Esophagus (tissue), 2 donors: ENCODE results near the gene MAPKAPK3. TPM values are rescaled to one million over a fixed set of nuclear protein-coding genes. Genes with fewer than 3 reads are reported as not detected.

ENCODE experiments used
- H3K27ac ChIP-seq, 2 donors: one replicate each; pipeline ENCODE4 v1.5.1; 2013; ENCODE audit warnings: low read depth in 2 of 2, mild to moderate bottlenecking in 2 of 2, inconsistent platforms in 1 of 2, low read length in 1 of 2, moderate library complexity in 1 of 2
- H3K27me3 ChIP-seq, 2 donors: one replicate each; pipeline ENCODE4 v1.6.1; 2013; ENCODE audit warnings: low read length in 2 of 2, control low read depth in 1 of 2, mild to moderate bottlenecking in 1 of 2; ENCODE audit not compliant: insufficient read depth in 2 of 2, control insufficient read depth in 1 of 2
- H3K36me3 ChIP-seq, 2 donors: one replicate each; pipeline ENCODE4 v1.6.1; 2013; ENCODE audit warnings: low read length in 1 of 2; ENCODE audit not compliant: control insufficient read depth in 2 of 2, insufficient read depth in 2 of 2
- H3K4me1 ChIP-seq, 2 donors: one replicate each; pipeline ENCODE4 v1.6.1; 2013; ENCODE audit warnings: low read length in 1 of 2; ENCODE audit not compliant: control insufficient read depth in 2 of 2, insufficient read depth in 2 of 2
- H3K4me3 ChIP-seq, 2 donors: one replicate each; pipeline ENCODE4 v1.5.1; 2013; ENCODE audit warnings: low read length in 2 of 2, mild to moderate bottlenecking in 2 of 2, low read depth in 1 of 2, moderate library complexity in 1 of 2
- H3K9me3 ChIP-seq, 2 donors: one replicate each; pipeline ENCODE4 v1.6.1; 2013; ENCODE audit warnings: mild to moderate bottlenecking in 2 of 2, low read depth in 1 of 2, low read length in 1 of 2, moderate library complexity in 1 of 2; ENCODE audit not compliant: control insufficient read depth in 2 of 2, insufficient read depth in 1 of 2
- WGBS, 2 donors: extraction: QIAGEN DNeasy Blood & Tissue Kit; methylation state at CpG; one replicate each; pipeline ENCODE4 v1.1.7; 2013; 5-methylcytosine and 5-hydroxymethylcytosine counted together
- polyA plus RNA-seq, 2 donors: library from polyadenylated mRNA; stranded (reverse); fragments of 200-250 nt; gene quantifications; one replicate each; pipeline ENCODE4 v1.2.3, GENCODE V29; 2013
- donor health status: healthy with polysubstance abuse.
- donor health status: Bipolar disorder and iron deficiency.

The MAPKAPK3 gene
- polyA plus RNA-seq: 10 to 100 TPM; 33.8 to 39.1 TPM

DNA sequence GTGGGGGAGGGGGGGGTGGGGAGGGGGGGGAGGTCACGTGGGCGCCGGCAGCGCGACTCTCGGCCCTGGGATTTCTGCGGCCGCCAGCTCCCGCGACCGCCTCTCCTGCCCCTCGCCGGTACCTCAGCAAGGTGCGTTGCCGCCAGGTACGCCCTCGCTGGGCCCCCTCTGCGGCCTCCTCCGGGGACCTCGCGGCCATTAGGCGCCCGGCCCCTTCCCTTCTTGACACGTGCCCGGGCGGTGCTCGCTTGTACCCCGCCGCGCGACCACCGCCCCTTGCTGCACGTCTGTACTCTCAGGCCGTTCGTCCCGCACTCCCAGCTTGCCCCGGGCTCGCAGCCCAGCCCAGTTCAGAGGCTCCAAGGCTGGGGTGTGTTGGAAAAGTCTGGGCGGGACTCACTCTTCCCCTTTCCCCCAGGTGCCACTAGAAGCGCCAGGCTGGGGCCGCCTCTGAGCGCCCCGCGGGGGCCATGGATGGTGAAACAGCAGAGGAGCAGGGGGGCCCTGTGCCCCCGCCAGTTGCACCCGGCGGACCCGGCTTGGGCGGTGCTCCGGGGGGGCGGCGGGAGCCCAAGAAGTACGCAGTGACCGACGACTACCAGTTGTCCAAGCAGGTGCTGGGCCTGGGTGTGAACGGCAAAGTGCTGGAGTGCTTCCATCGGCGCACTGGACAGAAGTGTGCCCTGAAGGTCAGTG lies at the start of gene MAPKAPK3:
TSS of gene MAPKAPK3 (plus strand) at position 56 of the 696 bp plus-strand sequence. CDS start at position 471, 415 bp downstream.
- no peaks in the 10 kb centered on the region for H3K36me3 ChIP-seq
- H3K4me1 ChIP-seq: peaks cover 3 to 12% of the 10 kb centered on the region in 2 donors
- no peaks in the 10 kb centered on the region for H3K9me3 ChIP-seq
- H3K27me3 ChIP-seq: no peaks in the 10 kb centered on the region
- H3K4me3 ChIP-seq: peak within 1 kb of the TSS; percentile 80 to 95
- peak within 1 kb of the TSS; percentile 89 to 96 for H3K27ac ChIP-seq
- WGBS, 2 donors: 0 to 2% methylated on average over 41 to 58 of the region's 58 CpGs

DNA sequence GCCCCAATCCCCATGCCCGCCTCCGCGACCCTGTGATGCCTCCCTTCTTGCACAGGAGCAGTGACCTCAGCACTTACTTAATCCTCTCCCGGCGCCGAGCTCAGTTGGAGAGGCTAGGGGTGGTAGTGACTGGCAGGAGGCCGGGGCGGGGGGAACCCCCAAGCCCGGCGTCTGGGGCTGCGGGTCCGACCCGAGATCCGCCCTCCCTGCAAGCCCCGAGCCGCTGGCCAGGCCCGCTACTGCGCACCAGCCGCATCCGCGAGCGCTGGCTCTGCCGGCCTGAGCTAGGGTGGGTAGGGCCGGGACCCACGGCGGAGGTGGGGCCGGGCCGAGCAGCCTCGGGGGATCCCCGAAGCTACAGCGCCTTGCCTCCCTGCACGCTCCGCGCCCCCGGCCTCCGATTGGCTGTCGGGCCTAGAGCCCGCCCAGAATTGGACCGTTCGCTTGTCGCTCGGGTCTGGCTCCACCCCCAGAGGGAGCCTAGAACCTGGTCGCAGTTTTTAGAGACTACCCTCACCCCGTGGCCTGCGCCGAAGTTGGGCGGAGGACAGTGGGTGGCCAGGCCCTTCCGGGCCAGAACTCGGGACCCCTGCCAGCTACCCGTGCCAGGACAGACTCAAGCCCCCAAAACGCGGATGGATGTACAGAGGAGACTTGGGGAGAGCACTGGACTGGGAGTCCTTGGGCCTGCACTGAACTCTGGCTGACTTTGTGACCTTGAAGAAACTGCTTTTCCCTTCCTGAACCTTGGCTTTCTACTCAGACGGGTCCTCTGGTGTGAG lies 49.4 kb upstream of the MAPKAPK3 start, which contains the start of gene C3orf18:
TSS of gene C3orf18 (minus strand) at position 362 of the 782 bp plus-strand sequence. CDS start 2,048 bp downstream, outside the sequence.
- no peaks in the 10 kb centered on the region for H3K9me3 ChIP-seq
- 2 to 3% methylated on average over 53 of the region's 53 CpGs for WGBS, 2 donors
- peak within 1 kb of the TSS; percentile 65 to 67 for H3K27ac ChIP-seq
- no peaks in the 10 kb centered on the region for H3K27me3 ChIP-seq
- H3K4me1 ChIP-seq: peaks cover 0 to 6% of the 10 kb centered on the region in 2 donors
- peaks cover 0 to 2% of the 10 kb centered on the region in 2 donors for H3K36me3 ChIP-seq
- peak within 1 kb of the TSS; percentile 43 to 83 for H3K4me3 ChIP-seq

GRCh38 chr3:50568947-50569749 lies 47.8 kb upstream of the MAPKAPK3 start, which contains the start of gene HEMK1:
HEMK1 (plus strand) TSS chr3:50569522; CDS start chr3:50571105, 1,583 bp downstream.
- H3K4me1 ChIP-seq: peaks cover 0 to 10% of the 10 kb centered on the region in 2 donors
- H3K27ac ChIP-seq: peak within 1 kb of the TSS; percentile 82 to 94
- H3K36me3 ChIP-seq: peaks cover 0 to 3% of the 10 kb centered on the region in 2 donors
- no peaks in the 10 kb centered on the region for H3K27me3 ChIP-seq
- WGBS, 2 donors: 0 to 1% methylated on average over 55 of the region's 55 CpGs
- H3K9me3 ChIP-seq: no peaks in the 10 kb centered on the region
- peak within 1 kb of the TSS; percentile 74 to 83 for H3K4me3 ChIP-seq

DNA sequence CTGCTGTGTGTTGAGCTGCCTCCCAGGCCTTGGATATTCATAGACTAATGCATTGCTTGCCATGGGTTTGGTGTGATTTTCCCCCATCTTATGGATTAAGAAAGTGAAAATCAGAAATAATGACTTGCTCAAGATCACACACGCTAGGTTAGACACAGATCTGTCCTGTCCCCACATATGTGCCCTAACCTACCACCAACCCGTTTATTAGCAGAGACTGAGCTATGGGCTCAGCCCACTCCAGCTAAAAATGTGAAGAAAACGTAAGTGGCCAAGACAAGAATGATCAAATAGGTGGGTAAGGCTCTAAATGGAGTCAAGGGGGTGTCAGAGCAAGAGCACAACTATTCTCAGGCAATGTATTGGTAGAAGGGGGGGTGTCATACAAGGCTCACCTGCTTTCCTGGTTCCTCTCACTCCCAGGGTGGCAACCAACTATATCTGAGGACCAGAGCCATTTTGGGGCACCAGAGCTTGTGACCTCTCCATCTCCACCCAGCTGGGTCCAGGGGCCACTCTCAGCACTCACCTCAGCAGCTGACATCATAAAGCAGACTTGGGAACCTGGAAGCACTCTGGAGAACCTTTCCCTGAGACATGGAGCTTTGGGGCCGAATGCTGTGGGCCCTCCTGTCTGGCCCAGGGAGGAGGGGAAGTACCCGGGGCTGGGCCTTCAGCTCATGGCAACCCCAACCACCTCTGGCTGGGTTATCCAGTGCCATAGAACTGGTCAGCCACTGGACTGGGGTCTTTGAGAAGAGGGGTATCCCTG lies 46.3 kb upstream of the MAPKAPK3 start:
- 78 to 81% methylated on average over 5 of the region's 5 CpGs for WGBS, 2 donors
- Histone ChIP-seq H3K9me3 (no peaks in the 10 kb centered on the region), H3K4me1 (peaks cover 4 to 17% of the 10 kb centered on the region in 2 donors), H3K36me3 (peaks cover 0 to 3% of the 10 kb centered on the region in 2 donors), H3K27ac (no peak overlapping the region), H3K4me3 (no peak overlapping the region), H3K27me3 (no peaks in the 10 kb centered on the region)

DNA sequence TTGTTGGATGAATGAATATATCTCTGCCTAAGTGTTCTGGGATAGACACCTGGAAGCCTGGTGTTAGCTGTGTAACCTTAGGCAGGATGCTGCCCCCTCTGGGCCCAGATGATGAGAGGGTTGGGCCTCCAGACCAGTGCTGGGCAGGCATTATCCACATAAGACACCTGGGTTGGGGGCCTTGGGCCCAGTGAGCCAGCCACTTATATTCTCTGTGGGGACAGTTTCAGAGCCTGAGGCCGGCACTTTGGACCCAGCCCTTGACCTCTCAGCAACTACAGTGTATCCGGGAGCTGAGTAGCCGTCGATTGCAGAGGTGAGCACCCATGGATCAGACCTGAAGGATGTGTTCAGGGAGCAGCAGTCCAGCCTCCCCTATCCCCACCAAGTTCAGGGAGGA lies 45.5 kb upstream of the MAPKAPK3 start:
- H3K27ac ChIP-seq: no peak overlapping the region
- peaks cover 0 to 3% of the 10 kb centered on the region in 2 donors for H3K36me3 ChIP-seq
- H3K4me1 ChIP-seq: peaks cover 4 to 17% of the 10 kb centered on the region in 2 donors
- H3K4me3 ChIP-seq: no peak overlapping the region
- no peaks in the 10 kb centered on the region for H3K27me3 ChIP-seq
- H3K9me3 ChIP-seq: no peaks in the 10 kb centered on the region
- WGBS, 2 donors: 76 to 87% methylated on average over 4 of the region's 4 CpGs

- Histone ChIP-seq H3K27me3 (no peaks in the 10 kb centered on the region), H3K9me3 (no peaks in the 10 kb centered on the region), H3K4me1 (peaks cover 4 to 13% of the 10 kb centered on the region in 2 donors), H3K36me3 (peaks cover 0 to 10% of the 10 kb centered on the region in 2 donors), H3K27ac (peak overlapping the region; percentile 4 to 40), H3K4me3 (no peak overlapping the region)
- WGBS, 2 donors: 9 to 11% methylated on average over 1 of the region's 1 CpG
Observed at GRCh38 chr3:50572158-50572557, 44.8 kb upstream of the MAPKAPK3 start.

- no peaks in the 10 kb centered on the region for H3K27me3 ChIP-seq
Observed at GRCh38 chr3:50572801-50573371, 44.1 kb upstream of the MAPKAPK3 start.

DNA sequence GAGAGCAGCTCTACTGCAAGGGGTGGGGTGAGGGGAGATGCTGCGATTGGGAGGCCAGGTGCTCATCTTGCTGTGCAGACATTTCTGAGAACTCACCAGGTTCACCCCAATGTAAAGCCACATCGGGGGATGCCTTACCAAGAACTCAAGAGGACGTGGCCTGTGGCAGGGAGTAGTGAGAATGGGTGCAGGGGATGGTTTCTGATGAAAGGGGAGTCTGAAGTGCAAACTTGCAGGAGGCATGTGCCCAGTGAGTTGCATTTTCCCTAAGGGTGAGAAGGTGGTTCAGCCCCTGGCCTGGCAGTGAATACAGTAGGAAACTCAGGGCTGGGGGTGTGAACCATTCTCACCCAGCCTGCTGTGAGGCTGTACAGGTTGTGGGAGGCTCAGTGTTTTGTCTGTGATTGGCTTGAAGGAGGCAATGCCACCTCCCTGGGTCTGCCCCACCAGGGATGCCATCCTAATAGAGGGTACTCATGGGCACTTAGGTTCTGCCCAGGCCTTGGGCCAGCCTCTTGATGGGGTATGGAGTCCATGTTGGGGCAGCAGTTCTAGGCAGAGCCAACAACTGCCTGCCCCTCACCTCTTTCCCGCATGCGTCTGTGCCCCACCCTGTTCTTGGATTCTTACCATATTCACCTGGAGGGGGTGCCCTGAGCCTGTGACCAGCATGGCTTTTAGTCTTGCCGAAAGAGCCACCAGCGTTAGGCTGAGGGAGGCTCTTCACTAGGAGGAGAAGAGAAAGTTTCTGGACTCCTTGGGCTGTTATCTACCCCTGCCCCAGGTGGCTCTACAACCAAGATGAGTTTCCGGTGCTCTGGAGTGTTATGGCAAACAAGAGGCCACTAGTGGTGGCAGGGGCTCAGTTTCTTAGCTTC lies 43.1 kb upstream of the MAPKAPK3 start:
- H3K4me1 ChIP-seq: peaks cover 4 to 11% of the 10 kb centered on the region in 2 donors
- H3K9me3 ChIP-seq: no peaks in the 10 kb centered on the region
- H3K27me3 ChIP-seq: no peaks in the 10 kb centered on the region
- no peak overlapping the region for H3K27ac ChIP-seq
- WGBS, 2 donors: 72% methylated on average over 8 of the region's 8 CpGs
- peaks cover 6 to 13% of the 10 kb centered on the region in 2 donors for H3K36me3 ChIP-seq
- no peak overlapping the region for H3K4me3 ChIP-seq

More at GRCh38 chr3:50572801-50573371, 44.1 kb upstream of the MAPKAPK3 start:
- Histone ChIP-seq H3K9me3 (no peaks in the 10 kb centered on the region), H3K27ac (peak overlapping the region in 1 of 2 donors; percentile 4), H3K36me3 (peaks cover 0 to 10% of the 10 kb centered on the region in 2 donors), H3K4me1 (peaks cover 4 to 11% of the 10 kb centered on the region in 2 donors), H3K4me3 (no peak overlapping the region)
- WGBS, 2 donors: 71 to 78% methylated on average over 4 of the region's 4 CpGs
